Measurements from ENCODE around the gene ATP6V0E1. TPM values are rescaled to one million over a fixed set of nuclear protein-coding genes. Genes with fewer than 3 reads are reported as not detected.

The ATP6V0E1 gene
- total RNA-seq, 1 experiment from 2014 or later = 332 TPM

GRCh38 chr5:172944741-172945140 is 38.8 kb upstream of the ATP6V0E1 start:
- no TSS peak for BruUV-seq (replicated peaks)
- ATAC-seq (no peak), DNase-seq (ENCODE audit: low read depth, low spot score) (no peak)
- CTCF ChIA-PET = no interaction called here
- intact Hi-C loops (cut with micrococcal nuclease; ENCODE audit: unreplicated experiment) (no loop called here), in situ Hi-C loops (cut with HindIII; ENCODE audit: low pct_unique_long_range_greater_than_20kb, low sequenced_read_pairs) (no loop called here)
- 0 out of 2 replicates have a peak, but pooled peaks have one; percentile 21 for TF ChIP-seq POLR2AphosphoS5 (IDR thresholded peaks at IDR 0.05; ENCODE audit: low read depth, low read length)
- TF ChIP-seq, protein P1, sequence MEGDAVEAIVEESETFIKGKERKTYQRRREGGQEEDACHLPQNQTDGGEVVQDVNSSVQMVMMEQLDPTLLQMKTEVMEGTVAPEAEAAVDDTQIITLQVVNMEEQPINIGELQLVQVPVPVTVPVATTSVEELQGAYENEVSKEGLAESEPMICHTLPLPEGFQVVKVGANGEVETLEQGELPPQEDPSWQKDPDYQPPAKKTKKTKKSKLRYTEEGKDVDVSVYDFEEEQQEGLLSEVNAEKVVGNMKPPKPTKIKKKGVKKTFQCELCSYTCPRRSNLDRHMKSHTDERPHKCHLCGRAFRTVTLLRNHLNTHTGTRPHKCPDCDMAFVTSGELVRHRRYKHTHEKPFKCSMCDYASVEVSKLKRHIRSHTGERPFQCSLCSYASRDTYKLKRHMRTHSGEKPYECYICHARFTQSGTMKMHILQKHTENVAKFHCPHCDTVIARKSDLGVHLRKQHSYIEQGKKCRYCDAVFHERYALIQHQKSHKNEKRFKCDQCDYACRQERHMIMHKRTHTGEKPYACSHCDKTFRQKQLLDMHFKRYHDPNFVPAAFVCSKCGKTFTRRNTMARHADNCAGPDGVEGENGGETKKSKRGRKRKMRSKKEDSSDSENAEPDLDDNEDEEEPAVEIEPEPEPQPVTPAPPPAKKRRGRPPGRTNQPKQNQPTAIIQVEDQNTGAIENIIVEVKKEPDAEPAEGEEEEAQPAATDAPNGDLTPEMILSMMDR (IDR thresholded peaks at IDR 0.05) = no peak
- TF ChIP-seq SIN3A (IDR thresholded peaks at IDR 0.05; ENCODE audit: borderline replicate concordance, insufficient read depth, low read depth, low read length) = no peak
- TF ChIP-seq TCF7L2 (IDR thresholded peaks at IDR 0.05; ENCODE audit: low read depth, low read length) = no peak
- no peaks in the 10 kb centered on the region for H3K36me3 ChIP-seq (ENCODE audit: control insufficient read depth, insufficient read depth, low read length)
- no peaks in the 10 kb centered on the region for H3K4me1 ChIP-seq (ENCODE audit: control insufficient read depth, insufficient read depth, low read length)
- no peaks in the 10 kb centered on the region for H3K9me3 ChIP-seq (ENCODE audit: control insufficient read depth, insufficient read depth, low read depth, low read length)
- H3K4me3 ChIP-seq (ENCODE audit: low read depth in 2 of 2, low read length in 2 of 2) = no peak overlapping the region
- no peak overlapping the region for H3K27ac ChIP-seq (ENCODE audit: low read length)
- POLR2A ChIA-PET = no interaction called here
- H3K27me3 ChIP-seq (ENCODE audit: control insufficient read depth, insufficient read depth, low read length) = no peaks in the 10 kb centered on the region

DNA sequence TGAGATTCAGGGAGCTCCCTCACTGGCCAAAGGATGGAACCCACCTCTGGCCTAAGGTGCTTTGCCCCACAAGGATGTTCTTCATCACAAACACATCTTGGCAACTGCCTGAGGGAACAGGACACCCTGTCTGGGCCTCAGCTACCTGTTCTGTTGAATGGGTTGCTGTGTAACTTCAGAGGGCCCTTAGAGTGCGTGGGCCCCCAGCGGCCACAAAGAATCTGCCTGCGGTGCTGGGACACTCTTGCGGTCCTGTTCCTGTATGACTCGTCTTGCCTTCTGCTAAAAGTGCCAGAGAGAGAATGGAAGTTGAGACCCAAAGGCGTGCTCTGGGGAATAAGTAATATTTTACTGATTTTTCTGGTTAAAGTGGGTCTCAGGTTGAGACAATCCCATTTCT is 38.4 kb upstream of the ATP6V0E1 start:
- no peak for DNase-seq (ENCODE audit: low read depth, low spot score)
- no peak overlapping the region for H3K4me3 ChIP-seq (ENCODE audit: low read depth in 2 of 2, low read length in 2 of 2)
- in situ Hi-C loops (cut with HindIII; ENCODE audit: low pct_unique_long_range_greater_than_20kb, low sequenced_read_pairs) = no loop called here
- no TSS peak for BruUV-seq (replicated peaks)
- intact Hi-C loops (cut with micrococcal nuclease; ENCODE audit: unreplicated experiment) = no loop called here
- TF ChIP-seq TCF7L2 (IDR thresholded peaks at IDR 0.05; ENCODE audit: low read depth, low read length) (no peak), SIN3A (IDR thresholded peaks at IDR 0.05; ENCODE audit: borderline replicate concordance, insufficient read depth, low read depth, low read length) (no peak), POLR2AphosphoS5 (IDR thresholded peaks at IDR 0.05; ENCODE audit: low read depth, low read length) (no peak)
- TF ChIP-seq, protein P1 (IDR thresholded peaks at IDR 0.05) = no peak
- TF ChIP-seq, protein P2, sequence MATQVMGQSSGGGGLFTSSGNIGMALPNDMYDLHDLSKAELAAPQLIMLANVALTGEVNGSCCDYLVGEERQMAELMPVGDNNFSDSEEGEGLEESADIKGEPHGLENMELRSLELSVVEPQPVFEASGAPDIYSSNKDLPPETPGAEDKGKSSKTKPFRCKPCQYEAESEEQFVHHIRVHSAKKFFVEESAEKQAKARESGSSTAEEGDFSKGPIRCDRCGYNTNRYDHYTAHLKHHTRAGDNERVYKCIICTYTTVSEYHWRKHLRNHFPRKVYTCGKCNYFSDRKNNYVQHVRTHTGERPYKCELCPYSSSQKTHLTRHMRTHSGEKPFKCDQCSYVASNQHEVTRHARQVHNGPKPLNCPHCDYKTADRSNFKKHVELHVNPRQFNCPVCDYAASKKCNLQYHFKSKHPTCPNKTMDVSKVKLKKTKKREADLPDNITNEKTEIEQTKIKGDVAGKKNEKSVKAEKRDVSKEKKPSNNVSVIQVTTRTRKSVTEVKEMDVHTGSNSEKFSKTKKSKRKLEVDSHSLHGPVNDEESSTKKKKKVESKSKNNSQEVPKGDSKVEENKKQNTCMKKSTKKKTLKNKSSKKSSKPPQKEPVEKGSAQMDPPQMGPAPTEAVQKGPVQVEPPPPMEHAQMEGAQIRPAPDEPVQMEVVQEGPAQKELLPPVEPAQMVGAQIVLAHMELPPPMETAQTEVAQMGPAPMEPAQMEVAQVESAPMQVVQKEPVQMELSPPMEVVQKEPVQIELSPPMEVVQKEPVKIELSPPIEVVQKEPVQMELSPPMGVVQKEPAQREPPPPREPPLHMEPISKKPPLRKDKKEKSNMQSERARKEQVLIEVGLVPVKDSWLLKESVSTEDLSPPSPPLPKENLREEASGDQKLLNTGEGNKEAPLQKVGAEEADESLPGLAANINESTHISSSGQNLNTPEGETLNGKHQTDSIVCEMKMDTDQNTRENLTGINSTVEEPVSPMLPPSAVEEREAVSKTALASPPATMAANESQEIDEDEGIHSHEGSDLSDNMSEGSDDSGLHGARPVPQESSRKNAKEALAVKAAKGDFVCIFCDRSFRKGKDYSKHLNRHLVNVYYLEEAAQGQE (IDR thresholded peaks at IDR 0.05; ENCODE audit: insufficient read depth in 1 of 2, low read depth in 2 of 2, low read length in 1 of 2) = no peak
- no peaks in the 10 kb centered on the region for H3K36me3 ChIP-seq (ENCODE audit: control insufficient read depth, insufficient read depth, low read length)
- ChIA-PET CTCF (no interaction called here), POLR2A (no interaction called here)
- no peaks in the 10 kb centered on the region for H3K9me3 ChIP-seq (ENCODE audit: control insufficient read depth, insufficient read depth, low read depth, low read length)
- ATAC-seq = no peak
- no peaks in the 10 kb centered on the region for H3K4me1 ChIP-seq (ENCODE audit: control insufficient read depth, insufficient read depth, low read length)
- H3K27me3 ChIP-seq (ENCODE audit: control insufficient read depth, insufficient read depth, low read length) = no peaks in the 10 kb centered on the region
- H3K27ac ChIP-seq (ENCODE audit: low read length) = no peak overlapping the region
